ENCODE measurements around the gene ADCY2. TPM values are rescaled to one million over a fixed set of nuclear protein-coding genes. Genes with fewer than 3 reads are reported as not detected.

Gene ADCY2
- total and polyA plus RNA-seq, 9 of the 15 experiments (the other 6 are each of a cell fraction or from before 2014, with no cell fraction given) = 0.01 to 0.15 (median 0.03) TPM; not detected in 5

DNA sequence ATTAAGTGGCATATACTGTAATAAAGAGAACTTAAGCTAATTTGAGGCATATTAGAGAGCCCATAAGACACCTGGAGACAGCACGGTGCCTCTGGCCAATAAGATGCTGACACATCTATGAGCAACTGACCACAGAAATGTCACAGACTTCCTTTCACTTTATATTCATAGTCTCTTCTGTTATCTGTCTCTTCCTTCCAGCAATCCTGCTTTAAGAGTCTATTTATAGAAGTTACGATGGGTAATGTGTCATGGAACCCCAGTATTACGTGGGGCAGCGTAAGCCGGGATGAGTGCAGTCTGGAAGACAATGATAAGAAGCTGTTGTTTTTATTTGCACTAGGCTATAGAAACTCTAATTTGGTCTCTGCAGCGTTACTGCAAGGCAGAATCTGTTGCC, 318.2 kb downstream of the ADCY2 start (continued):
- TF ChIP-seq, protein P1, sequence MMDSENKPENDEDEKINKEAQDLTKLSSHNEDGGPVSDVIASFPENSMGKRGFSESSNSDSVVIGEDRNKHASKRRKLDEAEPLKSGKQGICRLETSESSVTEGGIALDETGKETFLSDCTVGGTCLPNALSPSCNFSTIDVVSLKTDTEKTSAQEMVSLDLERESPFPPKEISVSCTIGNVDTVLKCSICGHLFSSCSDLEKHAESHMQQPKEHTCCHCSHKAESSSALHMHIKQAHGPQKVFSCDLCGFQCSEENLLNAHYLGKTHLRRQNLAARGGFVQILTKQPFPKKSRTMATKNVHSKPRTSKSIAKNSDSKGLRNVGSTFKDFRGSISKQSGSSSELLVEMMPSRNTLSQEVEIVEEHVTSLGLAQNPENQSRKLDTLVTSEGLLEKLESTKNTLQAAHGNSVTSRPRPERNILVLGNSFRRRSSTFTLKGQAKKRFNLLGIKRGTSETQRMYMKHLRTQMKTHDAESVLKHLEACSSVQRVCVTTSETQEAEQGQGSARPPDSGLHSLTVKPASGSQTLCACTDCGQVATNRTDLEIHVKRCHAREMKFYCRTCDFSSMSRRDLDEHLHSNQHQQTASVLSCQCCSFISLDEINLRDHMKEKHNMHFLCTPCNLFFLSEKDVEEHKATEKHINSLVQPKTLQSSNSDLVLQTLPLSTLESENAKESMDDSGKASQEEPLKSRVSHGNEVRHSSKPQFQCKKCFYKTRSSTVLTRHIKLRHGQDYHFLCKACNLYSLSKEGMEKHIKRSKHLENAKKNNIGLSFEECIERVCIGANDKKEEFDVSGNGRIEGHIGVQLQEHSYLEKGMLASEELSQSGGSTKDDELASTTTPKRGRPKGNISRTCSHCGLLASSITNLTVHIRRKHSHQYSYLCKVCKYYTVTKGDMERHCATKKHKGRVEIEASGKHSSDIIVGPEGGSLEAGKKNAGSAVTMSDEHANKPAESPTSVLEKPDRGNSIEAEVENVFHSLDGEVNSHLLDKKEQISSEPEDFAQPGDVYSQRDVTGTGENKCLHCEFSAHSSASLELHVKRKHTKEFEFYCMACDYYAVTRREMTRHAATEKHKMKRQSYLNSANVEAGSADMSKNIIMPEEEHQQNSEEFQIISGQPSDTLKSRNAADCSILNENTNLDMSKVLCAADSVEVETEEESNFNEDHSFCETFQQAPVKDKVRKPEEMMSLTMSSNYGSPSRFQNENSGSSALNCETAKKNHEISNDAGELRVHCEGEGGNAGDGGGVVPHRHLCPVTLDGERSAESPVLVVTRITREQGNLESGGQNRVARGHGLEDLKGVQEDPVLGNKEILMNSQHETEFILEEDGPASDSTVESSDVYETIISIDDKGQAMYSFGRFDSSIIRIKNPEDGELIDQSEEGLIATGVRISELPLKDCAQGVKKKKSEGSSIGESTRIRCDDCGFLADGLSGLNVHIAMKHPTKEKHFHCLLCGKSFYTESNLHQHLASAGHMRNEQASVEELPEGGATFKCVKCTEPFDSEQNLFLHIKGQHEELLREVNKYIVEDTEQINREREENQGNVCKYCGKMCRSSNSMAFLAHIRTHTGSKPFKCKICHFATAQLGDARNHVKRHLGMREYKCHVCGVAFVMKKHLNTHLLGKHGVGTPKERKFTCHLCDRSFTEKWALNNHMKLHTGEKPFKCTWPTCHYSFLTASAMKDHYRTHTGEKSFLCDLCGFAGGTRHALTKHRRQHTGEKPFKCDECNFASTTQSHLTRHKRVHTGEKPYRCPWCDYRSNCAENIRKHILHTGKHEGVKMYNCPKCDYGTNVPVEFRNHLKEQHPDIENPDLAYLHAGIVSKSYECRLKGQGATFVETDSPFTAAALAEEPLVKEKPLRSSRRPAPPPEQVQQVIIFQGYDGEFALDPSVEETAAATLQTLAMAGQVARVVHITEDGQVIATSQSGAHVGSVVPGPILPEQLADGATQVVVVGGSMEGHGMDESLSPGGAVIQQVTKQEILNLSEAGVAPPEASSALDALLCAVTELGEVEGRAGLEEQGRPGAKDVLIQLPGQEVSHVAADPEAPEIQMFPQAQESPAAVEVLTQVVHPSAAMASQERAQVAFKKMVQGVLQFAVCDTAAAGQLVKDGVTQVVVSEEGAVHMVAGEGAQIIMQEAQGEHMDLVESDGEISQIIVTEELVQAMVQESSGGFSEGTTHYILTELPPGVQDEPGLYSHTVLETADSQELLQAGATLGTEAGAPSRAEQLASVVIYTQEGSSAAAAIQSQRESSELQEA (IDR thresholded peaks at IDR 0.05; ENCODE audit: low read depth) = no peak
- no peak for TF ChIP-seq ZNF717 (CRISPR knock-in tag; IDR thresholded peaks at IDR 0.05)
- peak; percentile 86 for TF ChIP-seq CREM (IDR thresholded peaks at IDR 0.05; ENCODE audit: low read depth)
- TF ChIP-seq, protein P2, sequence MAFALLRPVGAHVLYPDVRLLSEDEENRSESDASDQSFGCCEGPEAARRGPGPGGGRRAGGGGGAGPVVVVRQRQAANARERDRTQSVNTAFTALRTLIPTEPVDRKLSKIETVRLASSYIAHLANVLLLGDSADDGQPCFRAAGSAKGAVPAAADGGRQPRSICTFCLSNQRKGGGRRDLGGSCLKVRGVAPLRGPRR (CRISPR knock-in tag; IDR thresholded peaks at IDR 0.05) = no peak
- no peak for TF ChIP-seq STAT5B (CRISPR knock-in tag; IDR thresholded peaks at IDR 0.05)
- no peak for TF ChIP-seq HCFC1 (IDR thresholded peaks at IDR 0.05; ENCODE audit: low read depth, low read length)
- peak; percentile 60 for TF ChIP-seq MEIS2 (IDR thresholded peaks at IDR 0.05; ENCODE audit: partially characterized antibody)
- TF ChIP-seq SMARCE1 (IDR thresholded peaks at IDR 0.05) = 0 out of 2 replicates have a peak, but pooled peaks have one; percentile 27
- no peak for TF ChIP-seq ZNF764 (CRISPR knock-in tag; IDR thresholded peaks at IDR 0.05; ENCODE audit: low read depth)
- TF ChIP-seq CBFA2T3 (IDR thresholded peaks at IDR 0.05) = peak; percentile 80
- peak; percentile 38; the same call in 1 of the 2 replicates for TF ChIP-seq JUND (IDR thresholded peaks at IDR 0.05; ENCODE audit: borderline replicate concordance, low read depth, low read length)
- no peak for TF ChIP-seq JUND (tag; IDR thresholded peaks at IDR 0.05; ENCODE audit: borderline replicate concordance, low read depth, low read length)
- peak; percentile 24; the same call in 1 of the 2 replicates for TF ChIP-seq ZNF584 (CRISPR knock-in tag; IDR thresholded peaks at IDR 0.05; ENCODE audit: low read depth)
- no peak for TF ChIP-seq SP2 (IDR thresholded peaks at IDR 0.05; ENCODE audit: extremely low read depth, low read depth, low read length, poor library complexity, severe bottlenecking)
- TF ChIP-seq, protein P3, sequence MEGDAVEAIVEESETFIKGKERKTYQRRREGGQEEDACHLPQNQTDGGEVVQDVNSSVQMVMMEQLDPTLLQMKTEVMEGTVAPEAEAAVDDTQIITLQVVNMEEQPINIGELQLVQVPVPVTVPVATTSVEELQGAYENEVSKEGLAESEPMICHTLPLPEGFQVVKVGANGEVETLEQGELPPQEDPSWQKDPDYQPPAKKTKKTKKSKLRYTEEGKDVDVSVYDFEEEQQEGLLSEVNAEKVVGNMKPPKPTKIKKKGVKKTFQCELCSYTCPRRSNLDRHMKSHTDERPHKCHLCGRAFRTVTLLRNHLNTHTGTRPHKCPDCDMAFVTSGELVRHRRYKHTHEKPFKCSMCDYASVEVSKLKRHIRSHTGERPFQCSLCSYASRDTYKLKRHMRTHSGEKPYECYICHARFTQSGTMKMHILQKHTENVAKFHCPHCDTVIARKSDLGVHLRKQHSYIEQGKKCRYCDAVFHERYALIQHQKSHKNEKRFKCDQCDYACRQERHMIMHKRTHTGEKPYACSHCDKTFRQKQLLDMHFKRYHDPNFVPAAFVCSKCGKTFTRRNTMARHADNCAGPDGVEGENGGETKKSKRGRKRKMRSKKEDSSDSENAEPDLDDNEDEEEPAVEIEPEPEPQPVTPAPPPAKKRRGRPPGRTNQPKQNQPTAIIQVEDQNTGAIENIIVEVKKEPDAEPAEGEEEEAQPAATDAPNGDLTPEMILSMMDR (IDR thresholded peaks at IDR 0.05 in 2 of 3, conservative IDR thresholded peaks at IDR 0.05 in 1 of 3; ENCODE audit: insufficient read depth in 2 of 3, low read depth in 1 of 3, low read length in 3 of 3) = no peak
- no peak for TF ChIP-seq CEBPB (tag; IDR thresholded peaks at IDR 0.05)
- no peak for TF ChIP-seq NCOA2 (IDR thresholded peaks at IDR 0.05; ENCODE audit: partially characterized antibody in 2 of 2)
- TF ChIP-seq RCOR1 (IDR thresholded peaks at IDR 0.05; ENCODE audit: borderline replicate concordance in 1 of 2, low read depth in 2 of 2, low read length in 2 of 2) = peak in 1 of 2 experiments; percentile 44; a peak in 1 of 4 replicates
- no peak for TF ChIP-seq ZNF41 (CRISPR knock-in tag; conservative IDR thresholded peaks at IDR 0.05)
- TF ChIP-seq HNRNPUL1 (IDR thresholded peaks at IDR 0.05; ENCODE audit: low read length) = no peak

Measured in K562 (cell line).